ENCODE data around the gene CLEC6A. TPM values are rescaled to one million over a fixed set of nuclear protein-coding genes. Genes with fewer than 3 reads are reported as not detected.

The CLEC6A gene
- total RNA-seq, 4 donors from 2014 or later: not detected

DNA sequence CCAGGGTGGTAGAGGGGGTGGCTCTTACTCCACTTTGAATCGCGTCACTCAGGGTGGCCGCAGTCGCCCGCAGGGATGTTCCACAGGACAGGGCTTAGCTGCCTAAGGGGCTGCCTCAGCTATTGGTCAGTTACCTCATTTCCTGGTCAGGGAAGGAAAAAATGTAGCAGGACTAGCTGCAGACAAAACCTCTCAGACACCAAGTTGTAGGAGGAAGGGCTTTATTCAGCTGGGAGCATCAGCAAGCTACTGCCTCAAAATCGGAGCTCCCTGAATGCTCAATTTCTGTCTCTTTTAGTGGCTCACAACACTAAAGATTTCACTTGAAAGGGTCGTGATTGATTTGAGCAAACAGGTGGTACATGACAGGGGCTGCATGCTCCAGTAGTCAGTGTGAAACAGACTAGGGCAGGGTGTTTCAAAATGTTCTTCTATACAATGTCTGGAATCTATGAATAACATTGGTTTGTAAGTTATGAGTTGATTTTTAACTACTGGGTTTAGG lies 6.4 kb upstream of the CLEC6A start:
- no peaks in the 10 kb centered on the region for H3K27me3 ChIP-seq
- H3K4me3 ChIP-seq: no peak overlapping the region
- no peaks in the 10 kb centered on the region for H3K36me3 ChIP-seq
- no peaks in the 10 kb centered on the region for H3K4me1 ChIP-seq
- TF ChIP-seq POLR2A (IDR thresholded peaks at IDR 0.05): no peak
- no peak for TF ChIP-seq CTCF (IDR thresholded peaks at IDR 0.05)
- no peaks in the 10 kb centered on the region for H3K9me3 ChIP-seq
- no peak overlapping the region for H3K27ac ChIP-seq
- no peak for DNase-seq

DNA sequence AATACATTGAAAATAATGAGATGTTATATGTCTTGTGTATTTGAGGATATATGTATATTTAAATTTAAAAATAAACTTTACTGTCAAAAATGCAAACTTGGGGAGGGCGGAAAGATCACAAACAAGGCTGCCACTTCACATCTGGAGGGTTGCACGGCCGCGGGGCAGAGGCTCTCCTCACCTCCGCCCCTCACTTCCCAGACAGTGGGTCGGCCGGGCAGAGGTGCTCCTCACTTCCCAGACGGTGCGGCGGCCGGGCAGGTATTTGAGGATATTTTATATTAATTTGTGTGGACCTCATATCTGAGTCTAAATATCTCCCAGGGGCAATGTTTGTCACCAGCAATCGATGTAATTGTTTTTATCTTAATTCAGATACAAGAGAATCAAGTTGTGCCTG lies 3.7 kb upstream of the CLEC6A start:
- no peak for TF ChIP-seq POLR2A (IDR thresholded peaks at IDR 0.05)
- TF ChIP-seq CTCF (IDR thresholded peaks at IDR 0.05): no peak
- Histone ChIP-seq H3K4me3 (no peak overlapping the region), H3K36me3 (no peaks in the 10 kb centered on the region), H3K4me1 (no peaks in the 10 kb centered on the region), H3K27me3 (no peaks in the 10 kb centered on the region), H3K9me3 (no peaks in the 10 kb centered on the region), H3K27ac (no peak overlapping the region)
- no peak for DNase-seq

GRCh38 chr12:8453021-8453513 lies 2.7 kb upstream of the CLEC6A start:
- no peak overlapping the region for H3K27ac ChIP-seq
- no peak overlapping the region for H3K4me3 ChIP-seq
- H3K4me1 ChIP-seq: no peaks in the 10 kb centered on the region
- no peaks in the 10 kb centered on the region for H3K9me3 ChIP-seq
- no peaks in the 10 kb centered on the region for H3K36me3 ChIP-seq
- no peaks in the 10 kb centered on the region for H3K27me3 ChIP-seq
- DNase-seq: no peak
- TF ChIP-seq CTCF (IDR thresholded peaks at IDR 0.05) (no peak), POLR2A (IDR thresholded peaks at IDR 0.05) (no peak)

DNA sequence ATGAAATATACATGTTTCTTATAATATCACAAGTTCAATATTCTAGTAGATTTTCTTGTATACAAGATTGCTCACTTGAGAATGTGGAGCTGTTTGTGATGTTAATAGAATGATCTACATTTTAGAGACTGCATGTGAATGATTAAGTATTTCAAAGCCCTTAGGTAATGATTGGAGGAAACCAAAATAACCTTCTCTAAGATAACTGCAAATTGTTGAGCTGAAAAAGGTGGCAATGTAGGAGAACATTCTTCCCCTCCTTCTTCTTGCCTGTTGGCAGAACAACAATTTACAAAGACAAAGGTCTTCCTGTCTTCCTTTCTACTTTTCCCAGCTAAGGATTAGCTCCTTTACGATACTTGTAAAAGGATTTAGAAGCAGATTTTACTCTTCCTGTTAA lies 2.0 kb upstream of the CLEC6A start:
- no peaks in the 10 kb centered on the region for H3K36me3 ChIP-seq
- no peak overlapping the region for H3K4me3 ChIP-seq
- TF ChIP-seq CTCF (IDR thresholded peaks at IDR 0.05) (no peak), POLR2A (IDR thresholded peaks at IDR 0.05) (no peak)
- no peak for DNase-seq
- H3K9me3 ChIP-seq: no peaks in the 10 kb centered on the region
- H3K27me3 ChIP-seq: no peaks in the 10 kb centered on the region
- H3K4me1 ChIP-seq: no peaks in the 10 kb centered on the region
- no peak overlapping the region for H3K27ac ChIP-seq

DNA sequence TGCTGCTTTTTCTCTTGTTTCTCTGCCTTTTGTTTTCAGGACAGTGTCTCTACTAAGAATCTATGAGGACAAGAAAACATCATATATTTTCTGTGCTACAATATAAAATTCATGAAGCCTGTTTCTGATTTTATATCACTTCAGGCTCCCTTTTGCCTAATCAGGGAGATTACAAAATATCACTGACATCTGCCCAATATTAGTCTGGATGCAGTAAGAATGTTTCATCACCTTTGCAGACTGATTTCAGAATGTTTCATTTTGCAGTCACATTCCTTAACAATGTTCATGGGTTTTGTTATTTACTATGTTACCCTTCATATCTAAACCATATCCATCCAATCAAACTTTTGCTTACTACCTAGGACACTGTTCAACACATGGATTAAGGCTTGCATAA lies 491 bp upstream of the CLEC6A start:
- no peaks in the 10 kb centered on the region for H3K4me1 ChIP-seq
- no peak for TF ChIP-seq POLR2A (IDR thresholded peaks at IDR 0.05)

DNA sequence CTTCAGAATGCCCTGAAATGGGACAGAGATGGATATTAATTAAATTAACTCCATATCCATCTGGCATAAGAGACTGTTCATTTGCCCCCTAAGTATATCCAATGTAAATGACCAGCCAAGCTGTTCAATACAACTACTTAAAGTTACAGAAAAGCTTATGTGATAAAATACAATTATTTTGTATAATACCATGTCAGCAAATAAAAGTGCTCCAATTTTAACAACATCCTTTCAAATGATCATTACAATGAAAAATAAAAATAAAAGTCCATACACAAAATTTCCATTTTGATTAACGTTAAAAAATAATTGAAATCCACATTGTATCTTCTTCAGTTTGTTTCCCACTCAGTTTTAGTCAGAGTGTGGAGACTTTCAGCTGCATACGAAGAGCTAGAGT lies 5.7 kb downstream of the CLEC6A start:
- H3K4me3 ChIP-seq: no peak overlapping the region
- no peaks in the 10 kb centered on the region for H3K36me3 ChIP-seq
- no peaks in the 10 kb centered on the region for H3K27me3 ChIP-seq
- TF ChIP-seq CTCF (IDR thresholded peaks at IDR 0.05) (no peak), POLR2A (IDR thresholded peaks at IDR 0.05) (no peak)
- H3K9me3 ChIP-seq: no peaks in the 10 kb centered on the region
- no peak for DNase-seq
- H3K27ac ChIP-seq: no peak overlapping the region
- no peaks in the 10 kb centered on the region for H3K4me1 ChIP-seq

More for the DNA sequence above, 491 bp upstream of the CLEC6A start:
- no peaks in the 10 kb centered on the region for H3K36me3 ChIP-seq
- no peaks in the 10 kb centered on the region for H3K9me3 ChIP-seq
- no peak overlapping the region for H3K4me3 ChIP-seq
- DNase-seq: no peak
- no peaks in the 10 kb centered on the region for H3K27me3 ChIP-seq
- H3K27ac ChIP-seq: no peak overlapping the region
